HL-60/S4 (cell line): ENCODE data around the gene SPTLC2.
"Not testable (repeated sequence)": the region's sequence is repeated elsewhere in the genome, so short reads cannot be mapped to it uniquely, and the experiment has no call there.

Source experiments
- in situ Hi-C: fragments of 300-500 bp; cut with MboI; formaldehyde crosslinking; loops from 2 replicates; pipeline ENCODE4 v1.14.3; 2022; ENCODE audit warnings: low sequenced_read_pairs

SPTLC2 gene

GRCh38 chr14:77616454-77617229 lies at the start of gene SPTLC2:
TSS of gene SPTLC2 (minus strand) at chr14:77616637. CDS start at chr14:77616579, 58 bp downstream.
- in situ Hi-C loops: no loop called here

- in situ Hi-C loops: no loop called here
These were observed 46.9 kb upstream of the SPTLC2 start for GRCh38 chr14:77663293-77663692.

- in situ Hi-C loops: not testable (repeated sequence)
These were observed 45.1 kb upstream of the SPTLC2 start for GRCh38 chr14:77661562-77661961.

- in situ Hi-C loops: no loop called here
These were observed 44.3 kb upstream of the SPTLC2 start for GRCh38 chr14:77660754-77661153.

- in situ Hi-C loops: no loop called here
These were observed 43.4 kb upstream of the SPTLC2 start for GRCh38 chr14:77659831-77660230.

- in situ Hi-C loops: no loop called here
These were observed 40.8 kb upstream of the SPTLC2 start for GRCh38 chr14:77657280-77657679.

- in situ Hi-C loops: no loop called here
These were observed 37.6 kb upstream of the SPTLC2 start for GRCh38 chr14:77654001-77654441.

GRCh38 chr14:77649326-77649725 lies 32.9 kb upstream of the SPTLC2 start:
- in situ Hi-C loops: no loop called here

GRCh38 chr14:77648520-77649200 lies 32.2 kb upstream of the SPTLC2 start:
- in situ Hi-C loops: no loop called here

- in situ Hi-C loops: no loop called here
These were observed 31.4 kb upstream of the SPTLC2 start for GRCh38 chr14:77647853-77648252.

- in situ Hi-C loops: no loop called here
These were observed 30.5 kb upstream of the SPTLC2 start for GRCh38 chr14:77646907-77647306.

GRCh38 chr14:77645520-77646230 lies 29.2 kb upstream of the SPTLC2 start:
- in situ Hi-C loops: no loop called here

- in situ Hi-C loops: no loop called here
These were observed 26.0 kb upstream of the SPTLC2 start for GRCh38 chr14:77642407-77642806.

GRCh38 chr14:77641534-77642341 lies 25.3 kb upstream of the SPTLC2 start:
- in situ Hi-C loops: no loop called here

GRCh38 chr14:77640756-77641533 lies 24.5 kb upstream of the SPTLC2 start:
- in situ Hi-C loops: no loop called here

GRCh38 chr14:77638771-77639171 lies 22.3 kb upstream of the SPTLC2 start:
- in situ Hi-C loops: no loop called here

GRCh38 chr14:77635869-77636268 lies 19.4 kb upstream of the SPTLC2 start:
- in situ Hi-C loops: not testable (repeated sequence)

GRCh38 chr14:77635466-77635865 lies 19.0 kb upstream of the SPTLC2 start:
- in situ Hi-C loops: not testable (repeated sequence)

- in situ Hi-C loops: no loop called here
These were observed 13.7 kb upstream of the SPTLC2 start for GRCh38 chr14:77630111-77630510.

GRCh38 chr14:77625360-77625759 lies 8.9 kb upstream of the SPTLC2 start:
- in situ Hi-C loops: no loop called here
